ENCODE results near the gene CACNB1.

The CACNB1 gene

DNA sequence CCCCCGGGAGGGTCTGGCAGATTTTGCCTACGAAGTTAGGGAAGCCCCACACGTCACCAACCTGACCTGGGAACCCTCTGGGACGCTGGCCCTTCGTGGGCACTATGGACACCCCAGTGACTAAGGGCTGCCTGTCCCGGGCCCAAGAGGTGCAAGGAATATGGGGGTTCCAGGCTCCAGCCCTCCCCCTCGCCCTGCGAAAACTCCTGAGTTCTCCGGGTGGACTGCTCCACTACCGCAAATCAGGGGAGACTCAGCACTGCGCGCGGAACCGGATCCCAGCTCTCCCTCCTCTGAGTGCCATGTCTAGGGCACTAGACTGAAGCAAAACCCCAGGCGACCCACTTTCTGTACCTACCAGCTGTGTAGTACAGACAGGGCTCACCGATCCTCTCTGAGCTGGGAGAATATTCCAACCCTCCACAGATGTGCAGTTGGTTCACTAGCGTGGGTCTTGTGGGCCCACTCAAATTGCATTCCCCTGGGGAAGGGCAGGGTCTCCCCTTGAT is 31.6 kb downstream of the CACNB1 start, which contains the start of gene ARL5C:
ARL5C (minus strand) TSS at position 321 of the 509 bp plus-strand sequence. CDS start 401 bp downstream, outside the sequence.
- Mint-ChIP-seq H3K27ac (peak within 1 kb of the TSS; percentile 12), H3K9me3 (no peaks in the 10 kb centered on the region), H3K36me3 (no peaks in the 10 kb centered on the region), H3K4me1 (peaks cover 27% of the 10 kb centered on the region), H3K27me3 (peaks cover 80% of the 10 kb centered on the region), H3K4me3 (peak within 1 kb of the TSS; percentile 81)
- no peak for ATAC-seq

DNA sequence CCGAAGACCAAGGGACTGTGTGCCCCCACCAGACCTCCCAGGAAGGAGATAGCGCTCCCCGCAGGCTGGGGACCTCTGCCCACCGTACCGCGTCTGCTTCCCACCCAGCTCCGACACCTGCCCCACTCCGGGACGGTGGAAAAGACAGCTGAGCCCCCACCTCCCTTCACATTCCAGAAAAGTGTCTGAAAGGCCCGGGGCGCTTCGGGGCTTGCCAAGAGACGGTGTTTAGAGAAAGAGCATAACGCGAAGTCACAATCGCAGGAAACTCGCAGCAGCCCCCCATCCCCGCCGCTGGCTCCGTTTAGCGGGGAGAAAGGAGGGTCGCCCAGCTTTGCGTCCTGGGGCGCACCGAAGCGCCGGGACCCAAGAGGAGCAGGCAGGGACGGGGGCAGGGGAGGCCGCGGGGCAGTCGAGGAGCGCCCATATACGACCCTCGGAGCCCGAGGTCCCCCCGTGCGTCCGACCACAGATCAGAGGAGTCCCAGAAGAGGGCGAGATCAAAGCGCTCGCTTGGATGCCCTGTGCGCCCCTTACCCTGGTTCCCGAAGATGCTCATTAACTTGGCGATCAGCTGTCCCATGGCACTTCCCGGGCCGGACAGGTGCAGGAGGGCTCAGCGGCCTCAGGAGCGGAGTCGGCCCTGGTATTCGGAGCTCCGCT is 32.2 kb downstream of the CACNB1 start:
- peak overlapping the region; percentile 81 for H3K4me3 Mint-ChIP-seq
- H3K36me3 Mint-ChIP-seq: no peaks in the 10 kb centered on the region
- H3K4me1 Mint-ChIP-seq: peaks cover 27% of the 10 kb centered on the region
- peaks cover 74% of the 10 kb centered on the region for H3K27me3 Mint-ChIP-seq
- H3K27ac Mint-ChIP-seq: peak overlapping the region; percentile 12
- ATAC-seq: no peak
- H3K9me3 Mint-ChIP-seq: no peaks in the 10 kb centered on the region

DNA sequence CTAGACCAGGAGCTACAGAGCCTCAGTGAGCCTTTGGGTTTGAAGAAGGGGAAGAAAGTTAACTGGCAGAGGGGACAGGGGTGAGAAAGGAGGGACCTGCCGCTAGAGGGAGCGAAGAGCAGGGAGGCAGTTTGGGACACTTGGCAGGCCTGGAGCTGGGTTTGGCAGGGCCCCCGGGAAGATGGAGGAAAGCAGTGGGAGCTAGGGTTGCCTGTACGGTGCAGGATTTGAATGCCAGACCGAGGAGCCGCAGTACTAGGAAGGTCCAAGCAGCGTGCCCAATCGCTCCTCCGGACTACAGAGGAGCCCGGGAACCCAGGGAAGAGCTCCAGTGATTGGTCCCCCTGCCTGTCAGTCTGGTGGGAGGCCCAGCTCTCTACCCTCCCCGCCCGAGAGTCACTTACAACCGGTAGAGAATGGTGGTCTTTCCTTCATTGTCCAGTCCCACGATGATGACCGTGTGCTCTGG is 32.8 kb downstream of the CACNB1 start:
- Mint-ChIP-seq H3K9me3 (no peaks in the 10 kb centered on the region), H3K36me3 (no peaks in the 10 kb centered on the region), H3K27ac (peak overlapping the region; percentile 12), H3K27me3 (peaks cover 68% of the 10 kb centered on the region), H3K4me3 (peak overlapping the region; percentile 81), H3K4me1 (peaks cover 27% of the 10 kb centered on the region)
- ATAC-seq: peak; percentile 92

DNA sequence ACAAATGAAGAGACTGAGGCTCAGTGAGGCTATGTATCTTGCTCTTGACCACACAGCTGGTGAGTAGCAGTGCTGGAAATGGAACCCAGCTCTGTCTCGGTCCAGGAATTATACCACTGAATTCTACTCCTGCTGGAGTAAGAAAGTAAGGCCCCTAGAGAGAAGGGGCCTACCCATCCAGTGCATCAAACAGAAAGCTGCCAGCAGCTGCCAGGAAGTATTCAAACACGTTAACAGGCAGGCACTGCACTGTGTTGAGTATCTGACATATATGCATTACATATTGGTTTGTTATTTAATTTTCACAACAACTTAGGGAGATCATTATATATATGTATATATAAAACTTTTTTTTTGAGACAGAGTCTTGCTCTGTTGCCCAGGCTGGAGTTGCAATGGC is 35.5 kb downstream of the CACNB1 start:
- Mint-ChIP-seq H3K27me3 (peaks cover 45% of the 10 kb centered on the region), H3K9me3 (no peaks in the 10 kb centered on the region), H3K4me3 (no peak overlapping the region), H3K27ac (no peak overlapping the region), H3K36me3 (no peaks in the 10 kb centered on the region), H3K4me1 (peaks cover 20% of the 10 kb centered on the region)
- no peak for ATAC-seq

DNA sequence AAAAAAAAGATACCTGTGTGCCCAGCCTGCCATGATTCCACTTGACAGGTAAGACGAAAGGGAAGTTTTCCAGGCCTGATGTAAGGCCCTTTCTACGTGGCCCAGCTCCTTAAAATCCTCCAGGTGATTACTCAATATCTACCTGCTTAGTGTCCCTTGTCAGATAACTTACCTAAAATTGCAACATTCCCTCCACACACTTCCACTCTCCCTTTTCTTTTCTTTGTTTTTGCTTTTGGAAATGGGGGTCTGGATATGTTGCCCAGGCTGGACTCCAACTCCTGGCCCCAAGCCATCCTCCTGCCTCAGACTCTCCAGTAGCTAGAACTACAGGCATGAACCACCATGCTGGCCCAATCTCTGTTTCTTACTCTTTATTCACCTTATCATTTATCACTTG is 38.8 kb downstream of the CACNB1 start:
- H3K36me3 Mint-ChIP-seq: no peaks in the 10 kb centered on the region
- peaks cover 8% of the 10 kb centered on the region for H3K4me1 Mint-ChIP-seq
- H3K4me3 Mint-ChIP-seq: no peak overlapping the region
- H3K9me3 Mint-ChIP-seq: no peaks in the 10 kb centered on the region
- no peak overlapping the region for H3K27ac Mint-ChIP-seq
- H3K27me3 Mint-ChIP-seq: peaks cover 13% of the 10 kb centered on the region
- no peak for ATAC-seq

DNA sequence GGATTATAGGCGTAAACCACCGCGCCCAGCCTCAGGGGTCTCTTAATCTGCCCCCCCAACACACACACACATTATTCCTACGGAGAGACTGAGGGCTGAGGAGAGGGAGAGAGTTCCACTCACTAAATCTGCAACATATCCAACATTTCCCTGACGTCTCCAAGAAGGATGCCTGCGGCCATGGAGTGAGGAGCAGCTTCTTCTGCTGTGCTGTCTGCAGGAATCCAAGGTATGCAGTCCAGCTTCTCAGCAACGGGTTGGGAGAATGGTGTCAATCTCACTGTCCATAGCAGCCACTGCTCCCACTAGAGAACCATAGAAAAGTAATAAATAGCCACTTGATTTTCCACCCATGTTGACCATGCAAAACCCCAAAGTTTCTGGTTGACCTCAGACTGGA is 41.0 kb downstream of the CACNB1 start:
- Mint-ChIP-seq H3K36me3 (no peaks in the 10 kb centered on the region), H3K27ac (no peak overlapping the region), H3K27me3 (peaks cover 10% of the 10 kb centered on the region), H3K9me3 (no peaks in the 10 kb centered on the region), H3K4me1 (peaks cover 28% of the 10 kb centered on the region), H3K4me3 (no peak overlapping the region)
- ATAC-seq: no peak

DNA sequence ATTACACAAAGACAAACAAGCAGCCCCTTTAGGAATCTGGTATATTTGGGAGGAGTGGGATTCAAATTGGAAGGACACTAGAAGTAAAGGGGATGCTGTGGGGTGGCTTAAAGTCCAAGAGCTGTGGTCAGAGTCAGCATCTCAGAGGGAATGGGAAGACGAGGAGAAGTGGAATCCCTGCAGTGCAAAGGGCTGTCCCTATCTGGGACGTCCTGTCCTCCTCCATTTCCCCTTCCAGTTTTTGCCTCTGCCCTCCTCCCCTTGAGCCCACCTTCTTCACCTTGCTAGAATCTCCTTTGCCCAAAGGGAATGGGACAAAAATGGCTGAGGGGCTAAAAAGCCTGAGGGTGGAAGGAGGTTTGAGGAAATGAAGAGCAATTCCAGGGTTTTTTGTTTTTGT is 41.8 kb downstream of the CACNB1 start:
- no peaks in the 10 kb centered on the region for H3K36me3 Mint-ChIP-seq
- peaks cover 15% of the 10 kb centered on the region for H3K27me3 Mint-ChIP-seq
- H3K9me3 Mint-ChIP-seq: no peaks in the 10 kb centered on the region
- no peak overlapping the region for H3K4me3 Mint-ChIP-seq
- no peak overlapping the region for H3K27ac Mint-ChIP-seq
- ATAC-seq: no peak
- peaks cover 28% of the 10 kb centered on the region for H3K4me1 Mint-ChIP-seq

DNA sequence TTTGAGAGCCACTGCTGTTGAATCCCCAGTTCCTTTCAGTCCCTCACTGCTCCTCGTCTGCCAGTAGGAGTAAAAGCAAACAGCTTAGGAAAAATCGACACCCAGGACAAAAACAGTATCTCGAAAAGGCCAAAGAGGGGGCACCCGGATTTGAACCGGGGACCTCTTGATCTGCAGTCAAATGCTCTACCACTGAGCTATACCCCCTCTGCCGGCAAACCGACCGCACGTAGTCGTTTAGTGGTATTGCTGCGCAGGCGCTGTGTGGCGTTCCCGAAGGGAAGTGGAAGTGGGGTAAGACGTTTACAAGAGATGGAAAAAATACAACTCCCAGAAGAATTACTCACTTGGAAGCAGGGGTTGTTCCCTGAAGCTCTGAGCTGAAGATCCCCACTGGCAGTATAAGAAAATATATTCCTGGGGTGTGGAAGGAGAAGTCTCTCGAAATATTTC is 43.8 kb downstream of the CACNB1 start:
- Mint-ChIP-seq H3K27me3 (peaks cover 35% of the 10 kb centered on the region), H3K4me3 (peak overlapping the region; percentile 98), H3K4me1 (peaks cover 28% of the 10 kb centered on the region), H3K27ac (peak overlapping the region; percentile 80), H3K36me3 (no peaks in the 10 kb centered on the region), H3K9me3 (no peaks in the 10 kb centered on the region)
- peak; percentile 85 for ATAC-seq

DNA sequence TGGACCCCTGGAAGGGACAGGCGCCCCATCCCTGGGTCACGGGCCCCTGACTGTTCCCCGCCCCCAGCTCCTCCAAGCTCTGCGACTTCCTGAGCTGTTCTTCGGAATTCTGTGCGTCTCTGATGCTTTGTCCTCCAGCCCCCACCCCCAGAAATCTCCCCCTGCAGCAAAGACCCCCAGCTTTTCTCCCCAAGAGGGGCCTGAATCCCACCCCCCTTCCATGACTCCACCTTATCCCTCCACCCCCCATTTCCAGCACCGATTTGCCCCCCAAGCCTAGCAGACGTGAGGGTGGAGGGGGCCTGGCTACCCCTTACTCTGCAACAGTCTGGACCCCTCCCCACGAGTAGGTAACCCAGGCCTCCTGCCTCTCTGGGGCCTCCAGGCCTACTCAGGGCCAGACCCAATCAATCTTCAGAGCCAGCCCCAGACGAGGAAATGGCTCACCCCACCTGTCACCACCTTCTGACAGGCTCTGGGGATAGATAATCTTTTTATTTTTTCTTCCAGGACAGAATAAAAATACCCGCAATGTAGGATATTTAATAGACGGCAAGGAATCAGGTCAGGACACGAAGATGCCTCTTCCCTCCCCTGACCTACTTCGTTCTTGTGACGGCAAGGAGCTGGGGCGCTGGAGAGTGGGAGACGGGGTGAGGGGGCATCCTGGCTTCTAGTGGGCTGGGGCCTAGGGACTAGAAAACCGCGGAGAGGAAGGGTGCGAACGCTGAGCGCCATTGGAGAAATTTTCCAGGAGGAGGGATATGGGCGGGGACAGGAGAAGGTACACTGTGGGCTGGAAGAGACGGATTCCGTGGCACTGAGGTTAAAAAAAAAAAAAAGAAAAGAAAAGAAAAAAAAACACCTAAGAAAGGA is 45.3 kb downstream of the CACNB1 start:
- no peak for ATAC-seq
- H3K4me1 Mint-ChIP-seq: peaks cover 28% of the 10 kb centered on the region
- H3K36me3 Mint-ChIP-seq: no peaks in the 10 kb centered on the region
- H3K9me3 Mint-ChIP-seq: no peaks in the 10 kb centered on the region
- H3K4me3 Mint-ChIP-seq: peak overlapping the region; percentile 98
- H3K27ac Mint-ChIP-seq: no peak overlapping the region
- peaks cover 46% of the 10 kb centered on the region for H3K27me3 Mint-ChIP-seq

DNA sequence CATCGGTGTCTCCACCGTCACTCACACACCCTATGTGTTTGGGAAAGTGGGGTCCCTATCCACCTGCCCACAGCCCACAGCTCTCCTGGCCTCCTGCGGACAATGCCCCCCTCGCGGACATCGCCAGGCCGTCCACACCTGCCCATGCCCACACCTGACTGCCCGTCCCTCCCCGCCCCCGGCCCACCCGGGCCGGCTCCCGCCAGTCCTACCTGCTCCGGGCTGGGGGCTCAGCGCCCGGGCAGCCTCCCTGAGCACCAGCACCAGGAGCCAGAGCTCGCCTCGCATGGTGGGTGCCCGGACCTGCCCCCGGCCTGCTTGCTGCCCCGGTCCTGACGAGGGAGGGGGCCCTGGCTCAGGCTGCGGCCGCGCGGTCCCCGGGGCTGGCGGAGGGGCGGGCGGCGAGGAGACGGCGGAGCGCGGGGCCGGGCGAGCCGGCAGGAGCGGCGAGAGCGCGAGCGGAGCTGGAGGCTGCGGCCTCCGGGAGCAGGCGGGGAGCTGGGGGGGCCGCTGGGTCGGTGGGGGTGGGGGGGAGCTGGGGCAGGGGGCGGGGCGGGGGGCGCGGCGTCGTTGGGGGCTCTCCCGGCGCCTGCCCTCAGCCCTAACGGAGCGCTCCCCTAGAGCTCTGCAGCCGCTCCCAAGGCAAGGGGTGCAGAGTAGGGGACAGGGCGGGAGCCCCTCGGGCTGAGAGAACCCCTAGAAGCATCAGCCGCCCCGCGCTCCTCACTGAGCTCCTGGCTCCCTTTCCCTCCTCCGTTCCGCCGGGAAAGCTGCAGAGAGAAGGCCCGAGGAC is 46.1 kb downstream of the CACNB1 start, which contains the start of gene PLXDC1:
PLXDC1 (minus strand) TSS at position 488 of the 793 bp plus-strand sequence; CDS start at position 288, 200 bp downstream.
- no peak within 1 kb of the TSS for H3K27ac Mint-ChIP-seq
- ATAC-seq: no peak
- no peaks in the 10 kb centered on the region for H3K9me3 Mint-ChIP-seq
- H3K4me3 Mint-ChIP-seq: peak within 1 kb of the TSS; percentile 98
- H3K27me3 Mint-ChIP-seq: peaks cover 48% of the 10 kb centered on the region
- H3K4me1 Mint-ChIP-seq: peaks cover 28% of the 10 kb centered on the region
- no peaks in the 10 kb centered on the region for H3K36me3 Mint-ChIP-seq

DNA sequence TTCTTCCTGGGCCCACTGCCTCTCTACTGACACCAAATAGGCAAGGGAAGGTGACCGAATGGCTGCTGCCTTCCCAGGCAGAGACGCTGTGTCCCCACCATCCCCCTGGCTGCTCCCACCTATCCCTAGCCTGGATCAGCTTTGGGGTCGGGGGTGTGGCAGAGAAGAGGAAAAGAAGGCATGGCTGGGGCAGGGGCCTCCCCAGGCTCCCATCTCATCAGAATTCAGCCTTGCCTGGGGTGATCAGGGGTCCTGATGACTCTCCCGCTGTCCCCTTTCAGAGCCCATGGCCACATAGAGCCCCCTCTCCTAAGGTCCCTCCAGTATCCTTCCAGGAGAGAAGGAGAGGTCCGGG is 46.7 kb downstream of the CACNB1 start:
- H3K4me1 Mint-ChIP-seq: peaks cover 28% of the 10 kb centered on the region
- no peak overlapping the region for H3K27ac Mint-ChIP-seq
- H3K9me3 Mint-ChIP-seq: no peaks in the 10 kb centered on the region
- H3K4me3 Mint-ChIP-seq: no peak overlapping the region
- H3K27me3 Mint-ChIP-seq: peaks cover 49% of the 10 kb centered on the region
- no peaks in the 10 kb centered on the region for H3K36me3 Mint-ChIP-seq
- ATAC-seq: no peak

DNA sequence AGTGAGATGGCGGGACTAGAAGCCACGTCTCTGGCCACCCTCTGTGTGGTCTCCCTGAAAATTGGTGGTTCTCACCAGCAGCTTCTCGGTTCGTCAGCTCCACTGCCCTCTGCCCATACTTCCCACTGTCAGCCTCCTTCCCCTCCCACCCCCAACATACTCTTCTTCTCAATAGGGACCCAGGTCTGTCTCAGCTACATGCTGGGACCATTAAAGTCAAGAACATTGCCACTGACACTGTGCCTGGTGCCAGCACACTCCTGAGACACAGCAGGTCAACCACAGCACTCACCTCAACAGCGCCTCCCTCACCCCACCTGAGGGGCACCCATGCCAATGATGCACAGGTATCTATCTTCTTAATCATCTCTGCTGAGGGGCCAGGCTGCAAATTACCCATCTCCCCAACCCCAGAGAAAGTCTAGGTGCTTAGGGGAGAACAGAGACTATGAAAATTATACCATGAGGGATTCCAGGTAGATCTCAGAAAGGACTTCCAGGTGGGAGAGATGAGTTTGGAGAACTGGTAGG is 47.3 kb downstream of the CACNB1 start:
- Mint-ChIP-seq H3K4me1 (peaks cover 28% of the 10 kb centered on the region), H3K4me3 (no peak overlapping the region), H3K27me3 (peaks cover 55% of the 10 kb centered on the region), H3K27ac (no peak overlapping the region), H3K36me3 (no peaks in the 10 kb centered on the region), H3K9me3 (no peaks in the 10 kb centered on the region)
- ATAC-seq: no peak

DNA sequence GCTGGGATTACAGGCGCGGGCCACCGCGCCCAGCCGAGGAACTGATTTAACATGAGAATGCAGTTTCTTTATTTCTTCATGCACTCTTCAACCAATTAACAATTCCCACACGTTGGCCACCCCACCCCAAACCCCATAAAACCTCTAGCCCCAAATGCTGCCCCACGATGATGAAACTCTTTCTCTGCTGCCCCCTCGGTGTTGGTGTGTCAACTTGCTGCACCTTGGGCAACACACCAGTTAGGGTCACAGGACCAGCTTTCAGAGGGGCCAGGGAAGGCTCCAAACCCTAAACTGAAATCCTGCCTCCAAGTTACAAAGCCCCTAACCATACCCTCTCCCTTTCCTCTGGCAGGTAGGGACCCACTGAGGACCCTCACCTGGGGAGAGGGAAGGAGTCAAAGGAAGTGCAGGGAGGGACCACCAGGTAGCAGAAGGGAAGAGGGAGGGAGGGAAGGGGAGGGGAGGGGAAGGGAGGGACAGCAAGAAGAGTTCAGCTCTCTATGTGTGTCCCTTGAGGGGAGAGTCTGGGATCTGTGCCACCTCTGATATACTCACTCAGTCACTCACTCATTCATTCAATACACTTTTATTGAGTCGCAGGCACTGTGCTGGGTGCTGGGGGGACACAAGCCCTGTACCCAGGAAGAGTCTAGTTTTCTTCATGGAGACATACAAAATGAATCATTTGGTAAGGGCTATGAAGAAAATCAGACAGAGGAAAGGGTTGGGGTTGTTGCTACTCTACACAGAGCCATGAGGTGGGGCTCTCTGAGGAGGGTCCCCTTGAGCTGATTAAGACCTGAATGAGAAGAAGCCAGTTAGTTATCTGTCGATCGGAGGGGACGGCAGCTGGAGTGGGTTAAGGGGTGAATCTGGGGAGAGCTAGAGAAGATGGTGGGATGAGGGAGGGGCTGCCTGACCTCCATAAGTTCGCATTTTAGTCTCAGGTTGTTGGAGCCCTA is 50.0 kb downstream of the CACNB1 start:
- H3K4me1 Mint-ChIP-seq: peaks cover 9% of the 10 kb centered on the region
- no peaks in the 10 kb centered on the region for H3K9me3 Mint-ChIP-seq
- no peak overlapping the region for H3K27ac Mint-ChIP-seq
- H3K27me3 Mint-ChIP-seq: peaks cover 63% of the 10 kb centered on the region
- H3K4me3 Mint-ChIP-seq: no peak overlapping the region
- H3K36me3 Mint-ChIP-seq: no peaks in the 10 kb centered on the region
- ATAC-seq: no peak

DNA sequence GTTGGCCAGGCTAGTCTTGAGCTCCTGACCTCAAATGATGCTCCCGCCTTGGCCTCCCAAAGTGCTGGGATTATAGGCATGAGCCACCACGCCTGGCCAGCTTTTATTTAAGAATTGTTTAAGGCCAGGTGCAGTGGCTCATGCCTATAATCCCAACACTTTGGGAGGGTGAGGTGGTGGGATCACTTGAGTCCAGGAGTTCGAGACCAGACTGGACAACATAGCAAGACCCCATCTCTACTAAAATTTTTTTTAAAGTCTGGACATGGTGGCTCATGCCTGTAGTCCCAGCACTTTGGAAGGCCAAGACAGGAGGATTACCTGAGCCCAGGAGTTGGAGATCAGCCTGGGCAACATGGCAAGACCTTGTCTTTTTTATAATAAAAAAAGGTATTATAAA is 51.2 kb downstream of the CACNB1 start:
- H3K4me3 Mint-ChIP-seq: no peak overlapping the region
- peaks cover 52% of the 10 kb centered on the region for H3K27me3 Mint-ChIP-seq
- no peaks in the 10 kb centered on the region for H3K36me3 Mint-ChIP-seq
- no peaks in the 10 kb centered on the region for H3K9me3 Mint-ChIP-seq
- ATAC-seq: no peak
- no peaks in the 10 kb centered on the region for H3K4me1 Mint-ChIP-seq
- no peak overlapping the region for H3K27ac Mint-ChIP-seq
